ENCODE data around the gene CACNA1E.

The CACNA1E gene

GRCh38 chr1:181777812-181778211 is 294.5 kb downstream of the CACNA1E start:
- FAIRE-seq: no peak

DNA sequence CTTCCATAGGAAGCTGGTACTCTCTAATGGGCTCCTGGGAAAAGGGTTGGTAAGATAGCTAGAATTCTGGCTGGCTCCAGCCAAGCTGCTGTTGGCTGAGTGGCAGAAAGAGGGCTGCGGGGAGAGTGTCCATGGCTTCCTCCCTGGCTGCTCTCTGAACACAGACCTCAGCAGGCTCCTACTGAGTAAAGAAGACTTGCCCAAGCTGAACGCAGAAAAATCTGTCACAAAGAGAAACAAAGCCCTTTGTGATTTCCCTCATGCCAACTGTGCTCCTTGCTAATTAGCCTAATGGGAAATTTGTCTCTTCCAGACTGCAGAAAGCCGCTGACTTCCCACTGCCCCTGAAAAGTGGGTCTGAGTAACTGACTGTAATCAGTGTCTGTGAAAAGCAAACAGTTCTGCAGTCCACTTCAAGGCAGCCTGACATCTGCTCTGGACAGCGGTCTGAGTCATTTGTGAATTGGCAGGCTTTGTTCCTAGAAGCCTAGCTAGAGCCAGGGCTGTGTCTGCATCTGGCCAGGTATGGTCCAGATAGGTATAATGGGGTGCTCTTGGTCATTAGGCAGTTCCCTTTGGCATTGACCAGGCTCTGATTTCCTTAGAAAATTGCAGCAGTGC is 295.4 kb downstream of the CACNA1E start:
- FAIRE-seq: no peak

GRCh38 chr1:181779343-181779742 is 296.0 kb downstream of the CACNA1E start:
- no peak for FAIRE-seq

GRCh38 chr1:181783208-181783607 is 299.9 kb downstream of the CACNA1E start:
- no peak for FAIRE-seq

DNA sequence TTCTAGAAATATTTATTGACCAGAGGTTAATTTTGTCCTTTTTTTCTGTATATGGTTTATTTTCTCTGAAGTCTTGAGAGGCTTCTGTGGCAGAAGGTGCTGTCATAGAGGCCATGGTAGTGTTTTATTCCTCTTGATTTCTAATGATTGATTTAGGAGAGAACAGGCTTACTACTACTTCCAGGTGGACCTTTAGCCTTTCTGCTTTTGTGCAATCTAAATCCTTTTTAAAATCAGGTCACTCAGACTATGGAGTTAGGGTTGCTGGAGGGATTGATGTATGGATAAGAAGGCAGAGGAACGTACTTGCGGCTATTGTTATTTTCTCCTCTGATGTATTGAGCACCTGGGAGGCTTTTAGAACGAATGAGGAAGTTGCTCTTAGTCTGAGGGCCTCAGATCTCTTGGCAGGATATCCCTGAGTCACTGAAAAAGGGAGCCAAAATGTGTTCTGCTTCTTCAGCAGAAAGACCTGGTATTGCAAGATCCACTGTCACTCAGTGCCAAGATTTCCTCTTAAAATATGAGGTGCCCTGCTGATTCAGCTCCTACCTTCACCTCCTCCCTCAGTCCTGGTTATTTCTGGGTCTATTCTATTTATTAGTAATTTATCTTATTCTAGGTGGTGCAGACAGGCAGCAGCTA is 300.8 kb downstream of the CACNA1E start:
- FAIRE-seq: no peak

DNA sequence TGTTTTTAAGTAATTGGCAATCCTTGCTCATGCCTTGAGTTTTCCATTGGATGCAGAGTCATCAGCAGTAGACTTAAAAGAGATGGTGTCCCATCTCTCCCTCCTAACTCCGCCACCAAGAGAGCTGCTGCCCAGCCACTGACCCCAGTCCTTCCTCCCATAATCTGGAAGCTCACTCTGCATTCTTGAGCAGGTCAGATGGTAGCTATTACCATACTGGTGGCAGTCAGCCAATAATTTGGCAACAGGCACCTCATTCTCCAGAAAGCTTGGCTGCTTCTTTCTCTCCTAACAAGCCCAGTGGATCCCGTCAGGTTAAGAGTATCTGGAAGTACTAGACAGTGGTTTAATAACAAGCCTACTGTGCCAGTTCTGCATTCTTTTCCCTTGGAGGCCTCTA is 306.1 kb downstream of the CACNA1E start:
- FAIRE-seq: no peak

DNA sequence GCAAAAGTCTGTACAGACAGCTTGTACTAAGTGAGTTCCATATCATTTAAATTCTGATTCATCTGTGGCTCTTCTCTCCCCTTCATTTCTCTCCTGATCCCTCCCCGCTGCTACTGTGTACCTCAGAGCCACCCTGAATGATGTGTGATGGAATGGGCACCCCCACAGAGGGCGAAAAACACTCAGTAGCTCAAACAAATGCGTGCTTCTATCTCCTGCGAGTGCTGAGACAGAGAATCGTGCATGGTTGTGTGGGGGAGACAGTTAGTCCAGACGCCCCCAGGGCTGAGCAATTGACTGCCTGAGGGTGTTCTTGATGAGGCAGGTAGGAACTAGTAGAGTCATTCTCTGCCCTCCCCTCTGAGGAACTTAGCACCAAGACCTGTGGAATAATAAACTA is 308.4 kb downstream of the CACNA1E start:
- FAIRE-seq: no peak

GRCh38 chr1:181793831-181794230 is 310.5 kb downstream of the CACNA1E start:
- FAIRE-seq: no peak

DNA sequence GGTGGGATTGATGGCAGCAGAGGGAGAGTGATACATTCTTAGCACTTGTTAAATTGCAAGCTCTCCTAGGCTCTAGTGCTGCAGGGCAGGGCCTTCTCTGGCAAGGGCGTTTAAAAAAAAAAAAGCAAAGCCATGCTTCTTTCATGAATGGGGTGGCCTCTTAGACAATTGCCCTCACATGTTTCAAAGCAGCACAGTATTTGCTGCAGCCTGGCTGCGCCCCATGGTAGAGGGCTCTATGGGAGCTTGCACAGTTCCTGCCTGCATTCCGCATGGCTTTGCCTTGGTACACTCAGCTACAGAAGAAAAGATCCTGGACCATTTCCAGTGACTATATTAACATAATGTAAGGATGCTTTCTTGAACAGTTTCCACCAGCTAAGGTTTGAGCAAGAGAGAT is 311.0 kb downstream of the CACNA1E start:
- no peak for FAIRE-seq

DNA sequence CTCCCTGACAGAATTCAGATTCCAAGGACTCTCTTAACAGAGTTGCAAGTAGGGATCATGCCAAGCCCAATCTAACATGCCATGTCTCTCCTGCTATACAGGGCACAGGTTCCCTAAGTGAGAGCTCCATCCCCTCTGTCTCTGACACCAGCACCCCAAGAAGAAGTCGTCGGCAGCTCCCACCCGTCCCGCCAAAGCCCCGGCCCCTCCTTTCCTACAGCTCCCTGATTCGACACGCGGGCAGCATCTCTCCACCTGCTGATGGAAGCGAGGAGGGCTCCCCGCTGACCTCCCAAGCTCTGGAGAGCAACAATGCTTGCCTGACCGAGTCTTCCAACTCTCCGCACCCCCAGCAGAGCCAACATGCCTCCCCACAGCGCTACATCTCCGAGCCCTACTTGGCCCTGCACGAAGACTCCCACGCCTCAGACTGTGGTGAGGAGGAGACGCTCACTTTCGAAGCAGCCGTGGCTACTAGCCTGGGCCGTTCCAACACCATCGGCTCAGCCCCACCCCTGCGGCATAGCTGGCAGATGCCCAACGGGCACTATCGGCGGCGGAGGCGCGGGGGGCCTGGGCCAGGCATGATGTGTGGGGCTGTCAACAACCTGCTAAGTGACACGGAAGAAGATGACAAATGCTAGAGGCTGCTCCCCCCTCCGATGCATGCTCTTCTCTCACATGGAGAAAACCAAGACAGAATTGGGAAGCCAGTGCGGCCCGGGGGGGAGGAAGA is 315.0 kb downstream of the CACNA1E start:
- no peak for FAIRE-seq

DNA sequence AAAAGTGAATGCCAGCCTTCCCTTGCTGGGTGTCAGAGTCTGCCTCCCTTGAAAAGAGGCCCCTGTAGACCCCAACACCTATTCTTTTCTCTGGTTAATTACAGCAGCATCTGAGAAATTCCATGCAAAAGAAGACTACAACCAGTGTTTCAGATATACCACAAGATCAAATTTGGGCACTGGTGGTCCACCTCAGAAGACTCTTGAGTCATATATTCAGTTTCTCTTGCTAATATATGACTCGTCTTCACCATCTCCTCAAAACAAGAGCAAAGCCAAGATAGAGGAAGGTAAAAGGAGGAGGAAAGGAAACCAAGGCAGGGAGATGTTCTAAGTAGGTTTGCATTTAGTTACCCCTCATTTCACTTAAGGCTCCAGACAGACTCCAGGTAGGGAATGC is 318.3 kb downstream of the CACNA1E start:
- FAIRE-seq: no peak

DNA sequence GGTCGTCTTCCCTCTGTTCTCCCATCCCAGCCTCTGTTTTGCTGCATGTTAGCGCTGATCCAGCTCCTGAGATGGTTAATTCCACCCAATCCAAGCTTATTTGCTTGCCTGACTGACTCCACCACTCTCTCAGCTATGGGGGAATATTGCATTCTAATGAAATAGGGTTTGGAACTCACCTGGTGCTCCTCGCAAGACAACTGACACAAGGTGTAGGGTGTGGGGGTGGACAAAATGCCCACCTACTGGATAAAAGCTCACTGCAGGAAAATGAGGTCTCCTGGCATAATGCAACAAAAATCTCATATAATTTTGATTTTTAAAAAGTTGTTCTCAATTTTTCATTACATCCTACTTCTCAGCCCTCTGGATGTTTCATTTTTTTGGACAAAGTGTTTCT is 319.1 kb downstream of the CACNA1E start:
- FAIRE-seq: no peak

DNA sequence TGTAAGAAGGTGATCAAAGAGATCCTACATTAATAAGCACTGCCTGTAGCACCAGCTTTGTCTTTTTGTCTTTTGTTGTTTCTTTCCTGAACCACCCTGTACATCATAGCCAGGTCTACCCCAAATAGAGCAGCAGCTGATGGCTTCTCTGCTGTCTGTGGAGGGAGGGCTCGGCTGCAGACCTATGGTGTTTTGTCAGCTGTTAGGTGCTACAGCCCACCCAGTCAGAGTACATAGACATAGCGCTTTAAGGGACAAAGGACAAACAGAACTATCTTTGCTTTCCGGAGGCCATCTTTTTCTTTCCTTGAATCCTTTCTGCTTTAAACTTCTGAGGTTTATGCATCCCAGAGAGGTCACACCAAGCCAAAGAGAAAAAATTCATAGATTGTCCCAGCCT is 320.1 kb downstream of the CACNA1E start:
- FAIRE-seq: no peak

DNA sequence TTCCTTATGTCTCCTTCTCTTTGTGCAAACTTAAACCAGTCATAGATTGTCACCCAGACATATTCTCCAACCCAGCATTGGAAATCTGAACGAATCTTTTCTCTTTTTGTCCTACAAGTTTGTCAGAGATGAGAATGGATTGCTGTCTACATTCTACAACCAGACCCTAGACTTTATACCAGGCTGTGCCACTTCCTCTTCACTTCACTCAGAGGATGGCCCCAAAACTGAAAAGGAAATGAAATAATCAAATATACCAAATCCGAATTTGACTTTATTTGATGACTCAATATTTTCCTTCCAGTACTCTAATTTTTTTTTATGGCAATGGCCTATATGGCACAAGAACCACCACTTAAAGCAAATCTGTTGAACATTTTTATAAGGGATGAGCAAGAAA is 321.7 kb downstream of the CACNA1E start:
- no peak for FAIRE-seq

DNA sequence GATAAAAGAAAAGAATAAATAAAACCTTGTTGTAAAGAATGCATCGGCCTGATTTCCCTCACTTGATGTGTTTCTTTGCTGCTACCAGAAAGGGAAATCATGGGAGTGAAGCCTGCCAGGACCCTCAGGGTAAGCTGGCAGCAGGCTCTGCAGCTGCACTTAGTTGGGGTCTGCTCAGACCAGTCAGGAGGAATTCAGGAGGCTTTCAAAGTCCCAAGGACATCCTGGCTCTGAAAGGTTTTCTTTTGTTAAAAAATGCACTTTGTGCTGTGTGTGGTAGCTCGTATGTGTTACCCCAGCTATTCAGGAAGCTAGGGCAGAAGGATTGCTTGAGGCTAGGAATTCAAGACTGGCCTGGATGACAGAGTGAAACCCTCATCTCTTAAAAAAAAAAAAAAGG is 323.4 kb downstream of the CACNA1E start:
- FAIRE-seq: no peak

DNA sequence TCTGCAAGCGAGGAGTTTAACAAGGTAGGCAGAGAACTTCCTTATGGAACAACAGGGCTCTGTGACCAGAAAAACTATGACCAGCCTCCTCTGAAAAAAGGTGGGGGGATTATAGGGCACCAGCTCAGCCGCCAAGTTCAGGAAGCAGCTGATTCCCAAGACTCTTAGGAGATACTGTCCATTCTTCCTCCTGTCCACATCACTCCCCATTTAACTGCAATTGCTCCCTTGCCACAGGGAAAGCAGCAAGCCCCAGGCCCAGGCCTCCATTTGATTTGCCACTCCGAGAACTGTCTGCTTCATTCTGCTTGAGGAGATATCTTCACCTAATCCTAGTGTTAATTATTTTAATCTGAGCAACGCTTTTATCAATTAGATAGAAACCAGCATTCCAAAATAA is 323.9 kb downstream of the CACNA1E start:
- FAIRE-seq: no peak

DNA sequence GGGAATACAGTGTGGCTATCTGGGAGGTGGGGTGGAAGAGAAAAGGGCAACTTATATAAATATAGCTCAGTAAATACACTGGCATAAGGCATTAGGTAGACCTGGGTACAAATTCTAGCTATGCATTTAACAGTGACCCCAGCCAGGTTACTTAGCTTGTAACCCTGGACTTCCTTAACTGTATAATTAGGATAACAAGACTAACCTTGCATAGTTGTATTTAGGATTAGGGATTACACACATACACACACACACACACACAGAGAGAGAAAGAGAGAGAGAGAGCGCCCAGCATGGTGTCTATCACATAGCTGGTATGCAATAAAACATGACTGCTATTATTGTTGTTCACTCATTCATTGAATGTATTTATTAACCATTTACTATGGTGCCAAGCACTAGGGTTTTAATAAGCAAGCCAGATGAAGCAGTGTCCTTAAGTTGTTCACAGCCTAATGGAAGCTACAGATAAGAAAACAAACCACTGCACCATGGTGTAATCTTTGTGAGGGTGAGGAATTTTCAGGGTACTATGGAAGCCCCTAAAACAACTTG is 326.8 kb downstream of the CACNA1E start:
- FAIRE-seq: no peak

DNA sequence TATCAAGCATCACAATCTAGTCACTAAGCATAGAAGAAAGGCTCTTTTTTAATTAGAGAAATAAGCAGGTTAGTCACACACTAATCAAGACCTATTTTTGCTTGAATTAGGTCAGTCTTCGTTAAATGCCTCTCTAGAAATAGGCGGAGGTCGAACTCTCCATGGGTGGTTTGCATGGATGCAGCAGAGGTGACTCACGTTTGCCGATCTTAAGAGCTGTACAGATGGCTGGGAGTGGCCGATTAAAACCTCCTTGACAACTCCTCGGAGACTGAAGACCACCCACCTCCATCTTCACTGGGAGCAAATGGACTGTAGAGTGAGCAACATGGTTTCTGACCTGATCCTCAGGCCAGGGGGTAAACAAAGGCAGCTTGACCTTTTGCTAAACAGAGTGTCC is 328.9 kb downstream of the CACNA1E start:
- no peak for FAIRE-seq

DNA sequence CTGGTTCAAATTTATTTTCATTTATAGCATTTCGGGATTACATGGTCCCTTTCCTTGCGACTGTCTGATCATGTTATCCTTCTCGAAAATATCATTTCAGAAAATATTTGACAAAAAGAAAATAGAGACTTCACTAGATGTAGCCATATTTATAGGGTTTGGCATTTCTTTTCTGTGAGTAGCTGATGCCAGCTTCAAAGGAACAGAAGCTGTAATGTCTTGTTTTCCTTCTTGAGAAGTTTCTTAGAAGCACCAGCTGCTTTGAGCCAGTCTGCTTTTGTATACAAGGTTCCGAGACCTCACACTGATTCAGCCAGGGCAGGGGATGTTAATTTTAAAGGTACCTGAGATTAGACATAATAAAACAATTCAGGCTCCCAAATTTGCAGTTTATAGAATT is 329.9 kb downstream of the CACNA1E start:
- FAIRE-seq: no peak

DNA sequence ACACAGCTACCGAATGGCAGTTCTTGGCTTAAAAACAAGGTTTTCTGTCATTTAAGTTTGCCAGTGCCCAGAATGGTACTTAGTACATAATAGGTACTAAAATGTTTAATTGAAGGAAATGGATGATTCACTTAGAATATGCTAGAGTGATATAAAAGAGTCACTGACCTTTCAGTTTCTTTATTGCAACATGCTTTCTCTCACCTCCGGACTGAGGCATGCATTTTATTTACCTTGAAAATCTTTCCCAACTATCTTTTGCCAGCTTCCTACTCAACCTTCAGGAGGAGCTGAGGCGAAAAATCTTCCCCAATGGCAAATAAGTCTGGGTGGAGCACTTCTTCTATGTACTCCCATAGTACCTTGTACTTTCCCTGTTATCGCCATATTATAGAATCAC is 333.3 kb downstream of the CACNA1E start:
- FAIRE-seq: no peak

GRCh38 chr1:181817091-181817490 is 333.8 kb downstream of the CACNA1E start:
- no peak for FAIRE-seq

DNA sequence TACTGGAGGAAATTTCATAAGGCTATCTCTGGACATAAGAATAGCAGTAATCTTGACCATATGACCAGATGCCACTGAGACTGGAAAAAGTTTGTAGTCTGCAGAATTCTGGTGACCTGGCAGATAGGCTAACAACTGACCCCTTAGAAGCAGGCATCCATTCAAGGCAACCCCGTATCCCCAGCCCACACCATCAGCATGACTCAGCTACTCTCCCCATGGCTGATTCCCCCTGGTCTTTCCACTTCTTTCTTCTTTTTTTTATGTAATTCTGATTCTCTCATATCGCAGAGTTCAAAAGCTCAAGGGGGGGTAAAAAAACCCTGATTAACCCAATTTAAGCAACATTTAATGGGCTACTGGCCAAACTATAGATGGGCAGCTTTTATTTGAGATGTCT is 335.1 kb downstream of the CACNA1E start:
- FAIRE-seq: no peak

DNA sequence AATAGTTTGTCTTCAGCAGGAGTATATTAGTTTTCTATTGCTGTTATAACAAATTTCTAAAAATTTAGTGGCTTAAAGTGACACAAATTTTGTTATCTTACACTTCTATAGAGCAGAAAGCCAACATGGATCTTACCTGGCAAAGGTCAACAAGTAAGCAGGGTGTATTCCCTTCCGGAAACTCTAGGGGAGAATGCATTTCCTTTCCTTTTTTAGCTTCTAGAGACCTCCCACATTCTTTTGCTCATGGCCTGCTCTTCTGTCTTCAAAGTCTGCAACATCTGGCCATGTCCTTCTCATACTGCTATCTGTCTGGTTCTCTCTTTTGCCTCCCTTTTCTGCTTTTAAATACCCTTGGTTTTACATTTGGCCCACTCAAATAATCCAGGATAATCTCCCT is 335.6 kb downstream of the CACNA1E start:
- no peak for FAIRE-seq

- FAIRE-seq: no peak
These were observed 338.4 kb downstream of the CACNA1E start for GRCh38 chr1:181821701-181822100.

All from A204.1 (cell line).